ENCODE results near the gene GPER1.

GPER1 gene

GRCh38 chr7:1108264-1108920 is 20.5 kb downstream of the GPER1 start:
- Histone ChIP-seq H2AK5ac (ENCODE audit: low read length) (no peak overlapping the region), H3K27me3 (ENCODE audit: insufficient read depth, low read length, poor library complexity) (no peaks in the 10 kb centered on the region), H4K8ac (ENCODE audit: low read depth, low read length) (no peak overlapping the region), H3K18ac (ENCODE audit: low read length) (no peak overlapping the region), H2BK5ac (ENCODE audit: low read length) (no peak overlapping the region), H3K4me3 (ENCODE audit: low read length) (no peak overlapping the region), H3K4me1 (ENCODE audit: control insufficient read depth, low read depth, low read length) (no peaks in the 10 kb centered on the region), H3K4me2 (ENCODE audit: low read length) (no peak overlapping the region), H2BK120ac (ENCODE audit: low read depth, low read length) (no peak overlapping the region), H2BK15ac (replicated peaks; ENCODE audit: low read depth) (no peak overlapping the region), H3K9ac (ENCODE audit: low read length) (no peak overlapping the region), H3K4ac (ENCODE audit: low read depth, low read length) (no peak overlapping the region), H4K5ac (ENCODE audit: low read length) (no peak overlapping the region), H3K23ac (ENCODE audit: low read length) (no peak overlapping the region), H3K27ac (ENCODE audit: low read depth, low read length) (no peak overlapping the region), H3K79me2 (ENCODE audit: control insufficient read depth, insufficient read depth, low read length) (no peaks in the 10 kb centered on the region), H3K79me1 (ENCODE audit: low read length) (peaks cover 1% of the 10 kb centered on the region), H3K56ac (ENCODE audit: low read length) (no peak overlapping the region), H3K36me3 (ENCODE audit: control insufficient read depth, insufficient read depth, low read length) (no peaks in the 10 kb centered on the region)
- no peak for DNase-seq
- WGBS (ENCODE audit: extremely low coverage, insufficient coverage, low lambda C conversion rate), result no CpG with 5 or more reads among the region's 30 CpGs

DNA sequence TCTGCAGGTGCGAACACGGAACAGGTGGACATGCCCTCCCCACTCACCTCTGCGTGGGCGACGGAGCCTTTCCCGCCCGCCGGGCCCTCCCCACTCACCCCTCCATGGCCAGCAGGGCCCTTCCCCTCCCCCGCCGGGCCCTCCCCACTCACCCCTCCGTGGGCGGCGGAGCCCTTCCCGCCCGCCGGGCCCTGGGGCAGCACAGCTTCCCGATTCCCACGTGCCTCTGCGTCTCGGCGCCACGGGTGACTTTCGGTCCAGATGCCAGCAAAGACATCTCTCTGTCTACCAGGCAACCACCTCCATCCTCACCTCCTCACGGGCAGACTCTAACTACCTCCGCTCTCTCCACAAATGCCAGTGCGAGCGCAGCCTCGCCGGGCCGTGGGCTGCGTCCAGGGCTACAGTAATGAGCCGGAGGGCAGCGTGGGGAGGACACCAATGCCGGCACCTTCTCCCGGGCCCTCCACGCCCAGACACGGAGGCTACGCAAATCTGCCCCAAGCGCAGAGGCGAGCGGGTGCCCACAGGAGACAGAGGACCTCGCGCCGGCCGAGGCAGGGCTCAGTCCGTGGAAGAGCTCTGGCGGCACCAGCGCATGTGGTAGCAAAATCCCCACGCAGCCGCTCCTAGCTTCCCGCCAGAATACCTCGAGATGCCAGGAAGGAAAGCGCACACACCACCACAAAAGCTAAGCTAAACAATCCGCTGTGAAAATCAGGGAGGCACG is 21.8 kb downstream of the GPER1 start:
- WGBS (ENCODE audit: extremely low coverage, insufficient coverage, low lambda C conversion rate), result no CpG with 5 or more reads among the region's 55 CpGs

GRCh38 chr7:1110358-1110757 is 22.4 kb downstream of the GPER1 start:
- Histone ChIP-seq H3K79me2 (ENCODE audit: control insufficient read depth, insufficient read depth, low read length) (no peaks in the 10 kb centered on the region), H2BK15ac (replicated peaks; ENCODE audit: low read depth) (no peak overlapping the region)
- WGBS (ENCODE audit: extremely low coverage, insufficient coverage, low lambda C conversion rate), result no CpG with 5 or more reads among the region's 28 CpGs

More for the DNA sequence above, 21.8 kb downstream of the GPER1 start:
- no peak overlapping the region for H3K4me2 ChIP-seq (ENCODE audit: low read length)
- no peak overlapping the region for H3K9ac ChIP-seq (ENCODE audit: low read length)
- H3K18ac ChIP-seq (ENCODE audit: low read length), result no peak overlapping the region
- H3K4me3 ChIP-seq (ENCODE audit: low read length), result no peak overlapping the region
- no peak overlapping the region for H3K27ac ChIP-seq (ENCODE audit: low read depth, low read length)
- H2BK120ac ChIP-seq (ENCODE audit: low read depth, low read length), result no peak overlapping the region
- H2AK5ac ChIP-seq (ENCODE audit: low read length), result no peak overlapping the region
- H3K4ac ChIP-seq (ENCODE audit: low read depth, low read length), result no peak overlapping the region
- H3K56ac ChIP-seq (ENCODE audit: low read length), result no peak overlapping the region
- H2BK15ac ChIP-seq (replicated peaks; ENCODE audit: low read depth), result no peak overlapping the region
- H2BK5ac ChIP-seq (ENCODE audit: low read length), result no peak overlapping the region
- H3K36me3 ChIP-seq (ENCODE audit: control insufficient read depth, insufficient read depth, low read length), result no peaks in the 10 kb centered on the region
- DNase-seq, result no peak
- H4K5ac ChIP-seq (ENCODE audit: low read length), result no peak overlapping the region
- no peak overlapping the region for H3K23ac ChIP-seq (ENCODE audit: low read length)
- H3K79me2 ChIP-seq (ENCODE audit: control insufficient read depth, insufficient read depth, low read length), result no peaks in the 10 kb centered on the region
- H3K4me1 ChIP-seq (ENCODE audit: control insufficient read depth, low read depth, low read length), result no peaks in the 10 kb centered on the region
- no peaks in the 10 kb centered on the region for H3K79me1 ChIP-seq (ENCODE audit: low read length)
- H4K8ac ChIP-seq (ENCODE audit: low read depth, low read length), result no peak overlapping the region
- H3K27me3 ChIP-seq (ENCODE audit: insufficient read depth, low read length, poor library complexity), result no peaks in the 10 kb centered on the region

DNA sequence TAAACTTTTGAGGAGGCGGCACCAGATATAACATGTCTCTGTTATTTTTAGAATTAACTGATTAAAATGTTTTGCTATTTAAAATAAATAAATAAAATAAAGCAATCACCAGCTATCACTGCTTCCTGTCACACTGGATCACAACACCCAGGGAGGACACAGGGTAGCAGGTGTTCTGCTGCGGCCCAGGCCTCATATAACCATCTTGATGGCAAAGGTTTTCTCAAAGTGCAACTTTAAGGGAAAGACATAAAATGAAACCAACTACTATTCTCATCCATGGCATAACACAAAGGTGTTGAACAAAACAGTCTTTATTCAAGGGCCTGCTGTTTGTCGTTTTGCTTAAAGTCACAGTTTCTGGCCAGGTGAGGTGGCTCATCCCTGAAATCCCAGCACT is 23.2 kb downstream of the GPER1 start:
- H3K56ac ChIP-seq (ENCODE audit: low read length), result no peak overlapping the region
- no peak overlapping the region for H4K8ac ChIP-seq (ENCODE audit: low read depth, low read length)
- no peaks in the 10 kb centered on the region for H3K4me1 ChIP-seq (ENCODE audit: control insufficient read depth, low read depth, low read length)
- no peaks in the 10 kb centered on the region for H3K27me3 ChIP-seq (ENCODE audit: insufficient read depth, low read length, poor library complexity)
- H3K79me2 ChIP-seq (ENCODE audit: control insufficient read depth, insufficient read depth, low read length), result no peaks in the 10 kb centered on the region
- no peaks in the 10 kb centered on the region for H3K79me1 ChIP-seq (ENCODE audit: low read length)
- no peaks in the 10 kb centered on the region for H3K36me3 ChIP-seq (ENCODE audit: control insufficient read depth, insufficient read depth, low read length)
- no peak overlapping the region for H2BK15ac ChIP-seq (replicated peaks; ENCODE audit: low read depth)
- no CpG with 5 or more reads among the region's 3 CpGs for WGBS (ENCODE audit: extremely low coverage, insufficient coverage, low lambda C conversion rate)
- no peak overlapping the region for H3K18ac ChIP-seq (ENCODE audit: low read length)
- DNase-seq, result no peak
- H4K5ac ChIP-seq (ENCODE audit: low read length), result no peak overlapping the region
- H2BK120ac ChIP-seq (ENCODE audit: low read depth, low read length), result no peak overlapping the region
- H3K4me3 ChIP-seq (ENCODE audit: low read length), result no peak overlapping the region
- no peak overlapping the region for H2BK5ac ChIP-seq (ENCODE audit: low read length)
- H3K4ac ChIP-seq (ENCODE audit: low read depth, low read length), result no peak overlapping the region
- H3K9ac ChIP-seq (ENCODE audit: low read length), result no peak overlapping the region
- no peak overlapping the region for H3K4me2 ChIP-seq (ENCODE audit: low read length)
- H3K23ac ChIP-seq (ENCODE audit: low read length), result no peak overlapping the region
- no peak overlapping the region for H2AK5ac ChIP-seq (ENCODE audit: low read length)
- H3K27ac ChIP-seq (ENCODE audit: low read depth, low read length), result no peak overlapping the region

More at GRCh38 chr7:1110358-1110757, 22.4 kb downstream of the GPER1 start:
- Histone ChIP-seq H3K18ac (ENCODE audit: low read length) (no peak overlapping the region), H3K4me2 (ENCODE audit: low read length) (no peak overlapping the region), H4K8ac (ENCODE audit: low read depth, low read length) (no peak overlapping the region), H3K23ac (ENCODE audit: low read length) (no peak overlapping the region), H3K4me3 (ENCODE audit: low read length) (no peak overlapping the region), H3K79me1 (ENCODE audit: low read length) (no peaks in the 10 kb centered on the region), H3K36me3 (ENCODE audit: control insufficient read depth, insufficient read depth, low read length) (no peaks in the 10 kb centered on the region), H3K56ac (ENCODE audit: low read length) (no peak overlapping the region), H2AK5ac (ENCODE audit: low read length) (no peak overlapping the region), H3K4me1 (ENCODE audit: control insufficient read depth, low read depth, low read length) (no peaks in the 10 kb centered on the region), H2BK5ac (ENCODE audit: low read length) (no peak overlapping the region), H3K9ac (ENCODE audit: low read length) (no peak overlapping the region), H2BK120ac (ENCODE audit: low read depth, low read length) (no peak overlapping the region), H3K27ac (ENCODE audit: low read depth, low read length) (no peak overlapping the region), H3K27me3 (ENCODE audit: insufficient read depth, low read length, poor library complexity) (no peaks in the 10 kb centered on the region), H4K5ac (ENCODE audit: low read length) (no peak overlapping the region), H3K4ac (ENCODE audit: low read depth, low read length) (no peak overlapping the region)
- DNase-seq, result no peak

DNA sequence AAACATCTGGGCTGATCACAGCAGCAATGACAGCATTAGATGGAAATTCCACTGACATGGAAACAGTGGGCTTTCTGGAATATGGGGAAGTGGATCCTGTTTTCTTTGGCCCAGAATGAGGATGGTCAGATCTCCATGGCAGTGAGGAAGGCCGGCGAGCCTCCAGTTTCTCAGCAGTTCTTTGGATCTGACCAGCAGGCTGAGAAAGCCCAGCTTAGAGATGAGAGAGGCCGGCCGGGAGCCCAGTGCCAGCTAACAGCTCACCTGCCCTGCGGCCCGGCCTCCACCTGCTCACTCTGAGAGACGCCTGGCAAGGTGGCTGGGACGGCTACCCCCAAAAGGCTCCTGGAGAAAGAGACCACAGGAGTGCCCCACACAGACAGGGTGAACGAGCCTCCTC is 24.2 kb downstream of the GPER1 start:
- Histone ChIP-seq H2BK15ac (replicated peaks; ENCODE audit: low read depth) (no peak overlapping the region), H2BK5ac (ENCODE audit: low read length) (no peak overlapping the region), H3K4me2 (ENCODE audit: low read length) (no peak overlapping the region), H3K23ac (ENCODE audit: low read length) (no peak overlapping the region), H2BK120ac (ENCODE audit: low read depth, low read length) (no peak overlapping the region), H3K4ac (ENCODE audit: low read depth, low read length) (no peak overlapping the region), H3K27ac (ENCODE audit: low read depth, low read length) (no peak overlapping the region), H3K18ac (ENCODE audit: low read length) (no peak overlapping the region), H3K56ac (ENCODE audit: low read length) (no peak overlapping the region), H3K4me1 (ENCODE audit: control insufficient read depth, low read depth, low read length) (no peaks in the 10 kb centered on the region), H3K36me3 (ENCODE audit: control insufficient read depth, insufficient read depth, low read length) (no peaks in the 10 kb centered on the region), H3K27me3 (ENCODE audit: insufficient read depth, low read length, poor library complexity) (no peaks in the 10 kb centered on the region), H2AK5ac (ENCODE audit: low read length) (no peak overlapping the region), H3K79me1 (ENCODE audit: low read length) (no peaks in the 10 kb centered on the region), H3K79me2 (ENCODE audit: control insufficient read depth, insufficient read depth, low read length) (no peaks in the 10 kb centered on the region), H3K4me3 (ENCODE audit: low read length) (no peak overlapping the region), H4K8ac (ENCODE audit: low read depth, low read length) (no peak overlapping the region), H3K9ac (ENCODE audit: low read length) (no peak overlapping the region), H4K5ac (ENCODE audit: low read length) (no peak overlapping the region)
- WGBS (ENCODE audit: extremely low coverage, insufficient coverage, low lambda C conversion rate), result no CpG with 5 or more reads among the region's 9 CpGs
- DNase-seq, result no peak
